Kidney epithelial cell (primary cell): Measurements from ENCODE around the gene DDX43. TPM values are rescaled to one million over a fixed set of nuclear protein-coding genes. Genes with fewer than 3 reads are reported as not detected.
"Not testable (repeated sequence)": the region's sequence is repeated elsewhere in the genome, so short reads cannot be mapped to it uniquely, and the experiment has no call there.

Source experiments
- DNase-seq: peaks from one replicate; pipeline ENCODE4 v3.0.0-alpha.2; 2010; ENCODE audit warnings: low read depth
- H3K27me3 ChIP-seq: 2 replicates; pipeline ENCODE4 v1.6.0; 2011; ENCODE audit warnings: low read length; ENCODE audit not compliant: control insufficient read depth, insufficient read depth
- H3K36me3 ChIP-seq: 2 replicates; pipeline ENCODE4 v1.5.1; 2011; ENCODE audit warnings: low read length; ENCODE audit not compliant: control insufficient read depth, insufficient read depth
- H3K4me3 ChIP-seq: 2 replicates; pipeline ENCODE4 v1.5.1; 2011; ENCODE audit warnings: low read depth, mild to moderate bottlenecking, control low read depth, low read length
- CTCF ChIP-seq: IDR thresholded peaks from 2 replicates; pipeline ENCODE4 v1.5.1; 2011; ENCODE audit warnings: mild to moderate bottlenecking, moderate library complexity, low read length, control low read depth, inconsistent platforms; ENCODE audit not compliant: insufficient read depth, poor library complexity, severe bottlenecking
- total RNA-seq: library from RNA; depleted of rRNA; stranded (reverse); fragments of >200 nt; gene quantifications from 2 replicates; pipeline ENCODE4 v1.2.3, GENCODE V29; 2015

Gene DDX43
- total RNA-seq, 1 donor from 2014 or later, result 1.1 TPM

GRCh38 chr6:73369157-73369556 is 25.5 kb upstream of the DDX43 start:
- TF ChIP-seq CTCF, result no peak
- no peak overlapping the region for H3K4me3 ChIP-seq
- DNase-seq, result no peak
- H3K36me3 ChIP-seq, result no peaks in the 10 kb centered on the region
- H3K27me3 ChIP-seq, result no peaks in the 10 kb centered on the region

GRCh38 chr6:73369563-73369962 is 25.1 kb upstream of the DDX43 start, which contains the start of gene OOEP:
Gene OOEP, minus strand, starts transcription at chr6:73369897. Its CDS starts 105 bp downstream, at chr6:73369792.
- Histone ChIP-seq H3K36me3 (no peaks in the 10 kb centered on the region), H3K27me3 (no peaks in the 10 kb centered on the region), H3K4me3 (no peak within 1 kb of the TSS)
- no peak for DNase-seq
- no peak for TF ChIP-seq CTCF

GRCh38 chr6:73371984-73372383 is 22.6 kb upstream of the DDX43 start:
- DNase-seq, result no peak
- H3K4me3 ChIP-seq, result no peak overlapping the region
- TF ChIP-seq CTCF, result no peak
- no peaks in the 10 kb centered on the region for H3K27me3 ChIP-seq
- no peaks in the 10 kb centered on the region for H3K36me3 ChIP-seq

- no peak for TF ChIP-seq CTCF
- H3K36me3 ChIP-seq, result no peaks in the 10 kb centered on the region
- no peak overlapping the region for H3K4me3 ChIP-seq
- no peak for DNase-seq
- H3K27me3 ChIP-seq, result no peaks in the 10 kb centered on the region
These were observed 22.1 kb upstream of the DDX43 start for GRCh38 chr6:73372516-73372915.

- Histone ChIP-seq H3K27me3 (no peaks in the 10 kb centered on the region), H3K4me3 (no peak overlapping the region), H3K36me3 (no peaks in the 10 kb centered on the region)
- no peak for DNase-seq
- no peak for TF ChIP-seq CTCF
These were observed 19.4 kb upstream of the DDX43 start for GRCh38 chr6:73375216-73375615.

GRCh38 chr6:73377225-73377624 is 17.4 kb upstream of the DDX43 start:
- TF ChIP-seq CTCF, result no peak
- Histone ChIP-seq H3K36me3 (no peaks in the 10 kb centered on the region), H3K27me3 (no peaks in the 10 kb centered on the region), H3K4me3 (no peak overlapping the region)
- DNase-seq, result no peak

GRCh38 chr6:73381531-73381930 is 13.1 kb upstream of the DDX43 start:
- not testable (repeated sequence) for H3K27me3 ChIP-seq, H3K36me3 ChIP-seq, DNase-seq, H3K4me3 ChIP-seq
